Measurements from ENCODE around the gene ZNFX1.

GRCh38 chr20:49216991-49217578 is 60.8 kb downstream of the ZNFX1 start:
- TF ChIP-seq CTCF (conservative IDR thresholded peaks at IDR 0.05 in 1 of 2, IDR thresholded peaks at IDR 0.05 in 1 of 2; ENCODE audit: low read depth in 1 of 2, low read length in 2 of 2) (peak; percentile 82 to 93), EZH2 (IDR thresholded peaks at IDR 0.05; ENCODE audit: low read length, missing control alignments) (no peak)
